Spleen (tissue), 7 donors: ENCODE data around the gene LARP1.

ENCODE experiments used
- CTCF ChIP-seq, 11 experiments: fragments of 200-600 bp in 7 of 11; fragments of 450-650 bp in 4 of 11; sonication (generic) in 4 of 11; IDR thresholded peaks in 8 of 11; conservative IDR thresholded peaks in 3 of 11; 1 replicate in 7 of 11; 2 replicates in 4 of 11; pipeline versions ENCODE4 v1.4.0 to v1.8.0; 2016 to 2021; ENCODE audit warnings: antibody characterized with exemption in 11 of 11, inconsistent platforms in 4 of 11, mild to moderate bottlenecking in 1 of 11
- POLR2AphosphoS5 ChIP-seq, 3 donors: sonication (generic); formaldehyde crosslinking; IDR thresholded peaks; one replicate each; pipeline ENCODE4 v1.5.1; 2017; ENCODE audit warnings: antibody characterized with exemption in 3 of 3
- donor health status: DM: no; HTN: no; CAD: no; lungs with moderate emphysema.
- donor health status: DM: no; HTN: no; CAD: no.
- donor health status: DM: no; HTN: no; CAD: no.

DNA sequence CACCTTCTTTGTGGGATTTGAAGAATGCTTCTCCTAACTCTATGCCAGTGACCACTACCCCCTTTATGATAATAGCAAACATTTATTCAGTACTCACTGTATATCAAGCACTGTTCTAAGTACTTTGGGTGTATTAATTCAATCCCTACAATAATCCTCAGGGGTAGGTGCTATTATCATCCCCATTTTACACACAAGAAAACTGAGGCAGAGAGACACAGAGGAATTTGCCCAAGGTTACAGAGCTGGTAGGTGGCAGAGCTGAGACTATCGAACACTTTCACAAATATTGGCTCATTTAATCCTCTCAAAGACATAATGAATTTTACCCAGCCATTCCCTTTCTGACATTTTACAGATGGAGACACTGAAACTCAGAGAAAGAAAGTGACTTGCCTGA, 9.8 kb upstream of the LARP1 start:
- TF ChIP-seq POLR2AphosphoS5 (IDR thresholded peaks at IDR 0.05) (no peak), CTCF (IDR thresholded peaks at IDR 0.05 in 8 of 11, conservative IDR thresholded peaks at IDR 0.05 in 3 of 11) (no peak)
